Stimulated activated CD8-positive, alpha-beta memory T cell treated with anti-CD3 and anti-CD28 coated beads, Interleukin-15, amount 100 ng/mL, for 48 hours (primary cell): ENCODE measurements around the gene TANGO2.

ENCODE experiments used
- DNase-seq, 2 donors: peaks; one replicate each; pipeline ENCODE4 v3.0.0-alpha.2; 2020; ENCODE audit warnings: low read depth in 2 of 2

The TANGO2 gene

DNA sequence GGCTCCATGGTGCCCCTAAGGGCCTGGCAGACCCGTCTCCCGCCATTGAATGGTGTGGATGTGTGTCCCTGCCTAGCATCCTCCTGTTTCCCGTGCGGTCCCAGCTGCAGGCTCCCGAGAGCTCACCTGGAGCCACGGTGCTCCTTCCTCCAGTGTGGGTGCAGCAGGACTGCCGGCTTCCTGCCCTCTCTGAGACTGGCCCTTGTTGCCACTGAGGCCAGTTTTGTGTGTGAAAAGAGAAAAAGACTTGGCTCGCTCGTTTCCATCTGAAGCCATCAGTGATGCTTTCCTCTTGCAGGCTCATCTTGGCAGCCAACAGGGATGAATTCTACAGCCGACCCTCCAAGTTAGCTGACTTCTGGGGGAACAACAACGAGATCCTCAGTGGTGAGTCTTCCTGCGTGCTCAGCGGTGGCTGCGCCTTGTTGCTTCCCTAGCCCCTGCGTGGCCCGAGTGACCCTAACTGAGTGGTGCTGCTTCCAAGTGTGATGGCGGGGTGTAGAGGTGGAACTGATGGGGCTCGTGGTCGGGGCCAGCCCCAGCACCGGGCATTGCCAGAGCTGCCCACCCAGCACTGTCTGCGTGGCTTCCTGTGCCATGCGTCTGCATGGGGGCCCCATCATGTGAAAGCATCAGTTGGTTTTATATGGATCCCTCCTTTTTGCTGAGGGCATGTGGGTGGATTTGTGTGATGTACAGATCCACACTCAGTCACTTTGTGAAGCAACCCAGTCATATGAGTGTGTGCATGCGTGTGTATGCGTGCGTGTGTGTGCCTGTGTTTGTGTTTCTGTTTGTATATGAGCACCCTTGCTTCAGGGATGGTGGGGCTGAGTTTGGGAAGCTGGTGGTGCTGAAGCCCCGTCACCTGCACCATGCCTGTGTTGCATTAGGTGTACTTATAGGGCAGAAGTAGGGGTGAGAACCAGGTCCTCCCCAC, 22.4 kb downstream of the TANGO2 start:
- no peak for DNase-seq

DNA sequence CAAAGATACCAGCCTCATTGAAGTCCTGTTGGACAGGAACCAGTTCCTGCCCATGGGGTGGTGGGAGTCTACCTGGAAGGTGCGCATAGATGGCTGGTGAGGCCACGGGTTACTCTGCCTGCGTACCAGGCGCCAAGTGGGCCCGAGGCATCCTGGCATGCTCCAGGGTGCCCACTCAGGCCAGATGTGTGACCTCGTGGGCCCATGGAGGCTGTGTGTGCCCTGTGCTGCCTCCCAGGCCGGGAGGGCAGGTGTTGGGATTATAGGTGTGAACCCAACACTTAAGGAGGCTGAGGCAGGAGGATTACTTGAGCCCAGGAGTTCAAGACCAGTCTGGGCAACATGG, 23.1 kb downstream of the TANGO2 start:
- DNase-seq: no peak

DNA sequence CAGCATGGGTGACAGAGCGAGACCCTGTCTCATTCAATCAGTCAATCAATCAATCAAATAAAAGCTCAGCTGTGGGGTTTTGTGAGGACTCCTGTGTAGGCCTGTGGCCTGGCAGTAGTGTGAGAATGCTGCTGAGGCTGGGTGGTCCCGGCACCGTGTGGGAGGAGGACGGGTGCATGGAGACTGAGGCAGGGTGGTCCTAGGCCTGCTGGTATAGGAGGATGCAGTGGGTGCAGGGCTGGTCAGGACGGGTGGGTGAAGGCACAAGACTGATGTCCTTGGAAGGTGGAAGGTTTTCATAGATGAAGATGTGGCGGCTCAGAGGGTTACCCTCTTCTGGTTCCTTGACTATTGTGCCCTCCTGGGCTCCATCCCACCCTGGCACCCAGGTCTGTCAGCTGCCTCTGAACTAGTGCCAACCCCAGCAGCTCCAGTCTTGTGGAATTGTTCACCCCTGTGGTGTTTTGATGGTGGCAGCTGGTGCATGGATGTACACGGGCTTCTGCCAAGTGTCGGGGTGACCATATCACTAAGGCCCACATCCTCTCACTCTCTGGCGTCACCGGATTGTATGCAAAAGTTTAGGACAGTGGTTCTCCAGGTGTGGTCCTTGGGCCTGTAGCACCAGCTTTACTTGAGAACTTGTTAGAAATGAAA, 23.7 kb downstream of the TANGO2 start:
- no peak for DNase-seq

DNA sequence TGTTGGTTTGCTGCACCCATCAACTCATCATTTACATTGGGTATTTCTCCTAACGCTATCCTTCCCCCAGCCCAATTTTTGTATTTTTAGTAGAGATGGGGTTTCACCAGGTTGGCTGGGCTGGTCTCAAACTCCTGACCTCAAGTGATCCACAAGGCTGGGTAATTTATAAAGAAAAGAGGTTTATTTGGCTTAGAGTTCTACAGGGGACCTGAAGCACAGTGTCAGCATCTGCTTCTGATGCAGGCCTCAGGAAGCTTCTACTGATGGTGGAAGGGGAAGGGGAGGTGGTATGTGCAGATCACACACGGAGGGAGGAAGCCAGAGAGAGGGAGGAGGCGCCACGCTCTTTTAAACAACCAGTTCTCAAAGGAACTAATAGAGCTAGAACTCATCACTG, 25.8 kb downstream of the TANGO2 start:
- DNase-seq: no peak

GRCh38 chr22:20051927-20052308, 31.0 kb downstream of the TANGO2 start:
- DNase-seq: no peak

DNA sequence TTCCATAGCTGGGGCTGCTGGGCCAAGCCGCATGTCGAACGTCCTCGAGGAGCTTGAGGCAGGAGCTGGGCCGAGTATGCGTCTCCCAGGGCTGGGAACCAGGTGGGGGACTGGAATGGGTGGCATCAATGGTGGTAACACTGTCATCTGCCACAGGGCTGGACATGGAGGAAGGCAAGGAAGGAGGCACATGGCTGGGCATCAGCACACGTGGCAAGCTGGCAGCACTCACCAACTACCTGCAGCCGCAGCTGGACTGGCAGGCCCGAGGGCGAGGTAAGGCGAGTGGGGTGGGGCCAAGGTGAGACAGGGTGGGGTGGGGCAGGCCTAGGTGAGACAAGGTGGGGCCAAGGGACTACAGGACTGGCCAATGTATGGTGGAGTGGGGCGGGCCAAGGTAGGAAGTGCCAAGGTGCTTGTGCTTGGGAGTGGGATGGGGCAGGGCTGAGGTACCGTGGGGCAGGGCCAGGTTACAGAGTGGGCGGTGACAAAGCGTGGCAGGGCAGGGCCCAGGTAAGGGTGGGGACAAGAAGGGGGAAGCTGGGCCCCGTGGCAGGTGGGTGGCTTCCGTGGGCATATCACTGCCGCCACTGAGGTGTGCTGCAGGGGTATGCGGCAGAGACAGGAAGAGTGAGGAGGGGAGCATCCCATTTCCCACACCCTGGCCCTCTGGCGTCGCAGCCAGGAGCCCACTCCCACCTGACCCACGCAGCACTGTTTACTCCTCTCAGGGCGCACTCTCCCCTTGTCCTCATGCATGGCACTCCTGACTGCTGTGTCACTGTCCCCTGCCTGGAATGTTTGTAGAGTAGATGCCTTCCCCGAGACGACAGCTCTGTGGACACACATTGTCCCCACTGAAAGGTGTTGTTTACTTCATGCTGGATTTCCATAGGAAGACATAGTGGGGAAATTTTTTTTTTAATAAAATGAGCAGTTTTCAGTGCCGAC, 31.7 kb downstream of the TANGO2 start:
- no peak for DNase-seq

DNA sequence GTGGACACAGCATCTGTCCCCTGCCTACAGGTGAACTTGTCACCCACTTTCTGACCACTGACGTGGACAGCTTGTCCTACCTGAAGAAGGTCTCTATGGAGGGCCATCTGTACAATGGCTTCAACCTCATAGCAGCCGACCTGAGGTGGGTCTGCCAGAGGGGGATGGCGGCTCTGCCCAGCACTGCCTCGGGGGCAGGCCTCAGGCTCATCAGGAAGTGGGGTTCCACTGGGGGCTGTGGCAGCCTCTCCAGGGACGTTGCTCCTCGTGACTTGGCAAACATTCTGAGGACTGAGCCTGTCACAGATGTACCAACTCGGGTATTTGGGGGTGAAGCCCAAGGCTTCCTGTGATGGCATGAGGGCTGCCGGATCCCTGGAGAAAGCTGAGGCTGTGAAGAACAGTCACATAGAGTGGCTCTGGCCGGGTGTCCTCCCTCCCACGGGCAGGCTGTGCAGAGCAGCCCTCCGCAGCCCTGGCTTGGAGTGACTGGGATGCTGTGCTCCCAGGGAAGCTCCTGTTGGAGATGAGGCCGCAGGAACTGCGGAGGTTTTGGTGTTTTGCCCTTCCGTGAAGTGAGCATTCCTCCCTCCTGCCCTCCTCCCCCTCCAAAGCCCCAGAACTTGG, 32.6 kb downstream of the TANGO2 start:
- DNase-seq: no peak

DNA sequence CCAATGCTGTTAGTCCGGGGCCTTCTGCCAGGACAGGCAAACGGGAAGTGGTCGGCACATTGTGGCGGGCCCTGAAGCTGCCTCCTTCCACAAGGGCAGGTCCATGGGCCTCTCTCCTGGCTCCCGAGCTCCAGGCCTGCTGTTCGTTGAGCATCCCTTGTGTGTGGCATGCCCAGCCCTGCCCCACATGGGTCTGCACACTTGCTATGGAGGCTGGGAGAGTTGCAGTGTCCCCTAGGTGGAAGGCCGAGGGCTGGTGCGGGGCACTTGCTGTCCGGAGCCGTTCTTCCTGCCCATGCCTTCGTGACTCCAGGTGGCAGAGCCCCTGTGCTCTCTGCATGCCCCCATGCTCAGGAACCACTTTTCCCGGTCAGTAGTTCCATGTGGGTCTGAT, 33.1 kb downstream of the TANGO2 start:
- no peak for DNase-seq

GRCh38 chr22:20054485-20054884, 33.6 kb downstream of the TANGO2 start:
- DNase-seq: no peak

DNA sequence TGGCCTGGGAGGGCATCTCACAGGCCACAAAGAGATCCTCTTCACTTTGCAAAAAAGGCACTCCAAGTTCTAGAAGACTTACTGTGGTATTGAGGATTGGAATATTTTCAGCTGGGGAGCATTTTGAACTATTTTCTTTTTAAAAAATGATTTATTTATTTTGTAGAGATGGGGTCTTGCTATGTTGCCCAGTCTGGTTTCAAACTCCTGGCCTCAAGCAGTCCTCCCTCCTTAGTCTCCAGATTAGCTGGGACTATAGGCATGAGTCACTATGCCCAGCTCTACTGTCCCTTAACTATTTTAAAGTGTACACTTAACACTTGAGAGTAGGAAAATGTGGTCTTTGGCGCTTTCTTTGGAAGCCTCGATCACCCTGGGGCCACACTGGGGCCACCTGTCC, 34.2 kb downstream of the TANGO2 start:
- DNase-seq: no peak

DNA sequence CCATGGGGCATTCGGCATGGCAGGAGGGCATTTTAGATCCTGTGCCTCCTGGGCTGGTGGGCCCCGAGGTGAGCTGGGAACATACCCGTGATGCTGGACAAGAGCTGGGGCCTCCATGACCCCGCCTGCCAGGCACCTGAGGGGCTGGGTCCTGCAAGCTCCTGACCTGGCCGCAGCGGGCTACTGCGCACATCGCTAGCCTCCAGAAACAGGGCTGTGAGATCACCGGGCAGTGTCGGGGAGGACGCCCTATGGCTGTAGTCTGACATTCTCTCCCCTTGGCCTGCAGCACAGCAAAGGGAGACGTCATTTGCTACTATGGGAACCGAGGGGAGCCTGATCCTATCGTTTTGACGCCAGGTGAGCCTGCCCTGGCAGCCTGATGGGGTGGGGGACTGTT, 34.7 kb downstream of the TANGO2 start:
- DNase-seq: no peak

DNA sequence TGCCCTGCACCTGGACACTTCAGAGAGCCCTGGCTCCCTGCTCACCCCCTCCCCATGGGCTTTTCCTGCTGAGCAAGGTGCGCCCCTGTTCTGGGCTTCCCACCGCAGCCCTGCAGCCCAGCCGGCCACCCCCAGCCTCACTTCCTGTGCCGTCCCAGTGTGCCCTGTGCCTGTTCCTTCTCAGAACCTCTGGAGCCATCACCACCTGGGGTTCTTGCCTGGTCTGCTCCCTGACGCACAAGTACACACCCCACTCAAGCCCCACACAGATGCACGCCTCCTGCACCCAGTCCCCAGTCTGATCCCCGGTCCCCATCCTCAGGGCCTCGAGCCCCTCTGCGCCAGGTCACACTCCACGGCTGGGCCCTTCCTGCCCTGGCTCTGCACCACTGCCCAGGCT, 35.3 kb downstream of the TANGO2 start:
- DNase-seq: no peak

- DNase-seq: no peak
These were observed 35.9 kb downstream of the TANGO2 start for GRCh38 chr22:20056696-20057386.

GRCh38 chr22:20057596-20058268, 36.8 kb downstream of the TANGO2 start:
- DNase-seq: no peak

DNA sequence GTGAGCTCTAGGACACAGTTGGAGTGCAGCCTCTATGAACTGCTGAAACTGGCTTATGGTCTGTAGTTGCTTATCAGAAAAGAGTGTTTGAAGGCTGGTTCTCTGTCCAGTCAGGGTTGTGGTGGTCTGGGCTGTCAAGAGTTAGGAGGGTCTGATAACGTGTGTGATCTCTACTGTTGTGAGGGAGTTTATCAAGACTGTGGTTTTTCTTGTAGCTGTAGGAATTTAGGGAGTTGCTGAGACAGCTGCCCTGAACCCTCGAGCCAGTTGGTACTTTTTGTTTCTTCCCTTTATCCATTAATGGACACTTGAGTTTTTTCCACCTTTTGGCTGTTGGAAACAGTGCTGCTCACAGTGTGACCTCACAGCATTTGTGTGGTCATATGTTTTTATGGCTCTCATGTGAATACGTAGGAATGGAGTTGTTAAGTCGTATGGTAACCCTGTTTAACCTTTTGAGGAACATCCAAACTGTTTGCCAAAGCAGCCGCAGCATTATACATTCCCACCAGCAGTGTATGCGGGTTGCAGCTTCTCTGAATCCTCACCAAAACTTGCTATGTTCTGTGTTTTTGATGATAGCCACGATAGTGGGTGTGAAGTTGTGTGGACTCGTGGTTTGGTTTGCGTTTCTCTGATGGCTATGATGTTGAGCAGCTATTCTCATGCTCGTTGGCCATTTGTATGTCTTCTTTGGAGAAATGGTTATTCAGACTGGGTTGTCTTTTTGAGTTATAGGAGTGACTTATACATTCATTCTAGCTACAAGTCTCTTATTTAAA, 38.3 kb downstream of the TANGO2 start:
- no peak for DNase-seq

- no peak for DNase-seq
These were observed 40.0 kb downstream of the TANGO2 start for GRCh38 chr22:20060700-20061480.

GRCh38 chr22:20061481-20061861, 40.6 kb downstream of the TANGO2 start:
- DNase-seq: no peak

GRCh38 chr22:20062043-20062765, 41.3 kb downstream of the TANGO2 start:
- no peak for DNase-seq

DNA sequence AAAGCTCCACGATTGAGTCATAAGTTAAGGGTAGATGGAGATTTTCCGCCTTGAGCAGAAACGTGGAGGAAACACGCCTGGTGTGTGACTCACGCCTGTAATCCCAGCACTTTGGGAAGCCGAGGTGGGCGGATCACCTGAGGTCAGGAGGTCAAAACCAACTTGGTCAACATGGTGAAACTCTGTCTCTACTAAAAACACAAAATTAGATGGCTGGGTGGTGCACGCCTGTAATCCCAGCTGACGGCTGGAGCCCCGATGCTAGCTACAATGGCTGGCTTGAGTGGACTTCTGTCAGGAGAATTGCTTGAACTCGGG, 41.8 kb downstream of the TANGO2 start:
- no peak for DNase-seq
